ENCODE measurements around the gene VANGL2.
A peak's percentile ranks its signal among the peaks of the same experiment; 100 is the strongest.

VANGL2 gene

GRCh38 chr1:160427625-160428024, 27.3 kb downstream of the VANGL2 start:
- Mint-ChIP-seq H3K27ac (ENCODE audit: low read depth) (peak overlapping the region; percentile 82), H3K9me3 (no peaks in the 10 kb centered on the region), H3K4me3 (no peak overlapping the region), H3K27me3 (no peaks in the 10 kb centered on the region), H3K36me3 (ENCODE audit: insufficient read depth) (peaks cover 9% of the 10 kb centered on the region), H3K4me1 (peaks cover 48% of the 10 kb centered on the region)
- ATAC-seq (replicated peaks; ENCODE audit: extremely low read depth, poor library complexity, severe bottlenecking) (no peak), DNase-seq (ENCODE audit: low spot score in 2 of 2) (no peak)

- no peaks in the 10 kb centered on the region for H3K9me3 Mint-ChIP-seq
- H3K36me3 Mint-ChIP-seq (ENCODE audit: insufficient read depth) = peaks cover 9% of the 10 kb centered on the region
- ATAC-seq (replicated peaks; ENCODE audit: extremely low read depth, poor library complexity, severe bottlenecking) = no peak
- H3K27ac Mint-ChIP-seq (ENCODE audit: low read depth) = peak overlapping the region; percentile 82
- H3K4me1 Mint-ChIP-seq = peaks cover 52% of the 10 kb centered on the region
- H3K4me3 Mint-ChIP-seq = no peak overlapping the region
- H3K27me3 Mint-ChIP-seq = no peaks in the 10 kb centered on the region
- no peak for DNase-seq (ENCODE audit: low spot score in 2 of 2)
Observed at GRCh38 chr1:160428053-160428452, 27.7 kb downstream of the VANGL2 start.

GRCh38 chr1:160428655-160429054, 28.3 kb downstream of the VANGL2 start:
- H3K27me3 Mint-ChIP-seq = no peaks in the 10 kb centered on the region
- H3K27ac Mint-ChIP-seq (ENCODE audit: low read depth) = peak overlapping the region; percentile 82
- ATAC-seq (replicated peaks; ENCODE audit: extremely low read depth, poor library complexity, severe bottlenecking) = peak; percentile 46
- H3K4me1 Mint-ChIP-seq = peaks cover 58% of the 10 kb centered on the region
- no peak for DNase-seq (ENCODE audit: low spot score in 2 of 2)
- H3K36me3 Mint-ChIP-seq (ENCODE audit: insufficient read depth) = peaks cover 10% of the 10 kb centered on the region
- peak overlapping the region; percentile 54 for H3K4me3 Mint-ChIP-seq
- no peaks in the 10 kb centered on the region for H3K9me3 Mint-ChIP-seq

- ATAC-seq (replicated peaks; ENCODE audit: extremely low read depth, poor library complexity, severe bottlenecking) = peak; percentile 6
- Mint-ChIP-seq H3K36me3 (ENCODE audit: insufficient read depth) (peaks cover 10% of the 10 kb centered on the region), H3K4me3 (peak overlapping the region; percentile 54), H3K27me3 (no peaks in the 10 kb centered on the region), H3K9me3 (no peaks in the 10 kb centered on the region), H3K4me1 (peaks cover 63% of the 10 kb centered on the region), H3K27ac (ENCODE audit: low read depth) (peak overlapping the region; percentile 82)
- DNase-seq (ENCODE audit: low spot score in 2 of 2) = no peak
Observed at GRCh38 chr1:160429125-160429561, 28.8 kb downstream of the VANGL2 start.

- Mint-ChIP-seq H3K4me3 (peak overlapping the region; percentile 54), H3K4me1 (peaks cover 70% of the 10 kb centered on the region), H3K27me3 (no peaks in the 10 kb centered on the region), H3K27ac (ENCODE audit: low read depth) (peak overlapping the region; percentile 82), H3K36me3 (ENCODE audit: insufficient read depth) (peaks cover 10% of the 10 kb centered on the region), H3K9me3 (peaks cover 3% of the 10 kb centered on the region)
- ATAC-seq (replicated peaks; ENCODE audit: extremely low read depth, poor library complexity, severe bottlenecking) = peak; percentile 55
- no peak for DNase-seq (ENCODE audit: low spot score in 2 of 2)
Observed at GRCh38 chr1:160429702-160430535, 29.6 kb downstream of the VANGL2 start.

DNA sequence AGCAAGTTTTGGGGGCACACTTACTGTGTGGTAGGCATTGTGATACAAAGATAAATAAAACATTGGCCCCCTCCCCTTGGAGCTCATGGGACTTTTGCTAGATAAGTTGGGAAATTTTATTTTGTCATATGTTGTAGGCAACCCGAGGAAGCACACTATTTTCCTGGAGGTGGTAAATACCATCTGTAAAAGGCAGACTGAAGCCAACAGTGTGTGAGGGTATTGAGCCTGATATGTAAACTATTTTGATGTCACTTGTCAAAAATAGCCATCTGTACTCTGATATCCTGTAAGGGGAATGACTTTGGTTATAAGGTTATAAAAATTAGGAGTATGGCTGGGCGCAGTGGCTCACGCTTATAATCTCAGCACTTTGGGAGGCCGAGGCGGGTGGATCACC, 30.6 kb downstream of the VANGL2 start:
- peaks cover 73% of the 10 kb centered on the region for H3K4me1 Mint-ChIP-seq
- peaks cover 6% of the 10 kb centered on the region for H3K9me3 Mint-ChIP-seq
- H3K27me3 Mint-ChIP-seq = no peaks in the 10 kb centered on the region
- peak overlapping the region; percentile 54 for H3K4me3 Mint-ChIP-seq
- H3K27ac Mint-ChIP-seq (ENCODE audit: low read depth) = peak overlapping the region; percentile 82
- DNase-seq (ENCODE audit: low spot score in 2 of 2) (no peak), ATAC-seq (replicated peaks; ENCODE audit: extremely low read depth, poor library complexity, severe bottlenecking) (no peak)
- peaks cover 10% of the 10 kb centered on the region for H3K36me3 Mint-ChIP-seq (ENCODE audit: insufficient read depth)

- Mint-ChIP-seq H3K4me3 (peak overlapping the region; percentile 54), H3K36me3 (ENCODE audit: insufficient read depth) (peaks cover 10% of the 10 kb centered on the region), H3K4me1 (peaks cover 73% of the 10 kb centered on the region), H3K27ac (ENCODE audit: low read depth) (peak overlapping the region; percentile 82), H3K9me3 (peaks cover 6% of the 10 kb centered on the region), H3K27me3 (no peaks in the 10 kb centered on the region)
- ATAC-seq (replicated peaks; ENCODE audit: extremely low read depth, poor library complexity, severe bottlenecking) (no peak), DNase-seq (ENCODE audit: low spot score in 2 of 2) (no peak)
Observed at GRCh38 chr1:160431571-160431970, 31.2 kb downstream of the VANGL2 start.

GRCh38 chr1:160432371-160432786, 32.0 kb downstream of the VANGL2 start:
- peak in 1 of 2 donors; percentile 17 for DNase-seq (ENCODE audit: low spot score in 2 of 2)
- Mint-ChIP-seq H3K4me3 (peak overlapping the region; percentile 50), H3K9me3 (peaks cover 6% of the 10 kb centered on the region), H3K27ac (ENCODE audit: low read depth) (peak overlapping the region; percentile 82), H3K27me3 (no peaks in the 10 kb centered on the region), H3K4me1 (peaks cover 80% of the 10 kb centered on the region), H3K36me3 (ENCODE audit: insufficient read depth) (peaks cover 10% of the 10 kb centered on the region)
- peak; percentile 67 for ATAC-seq (replicated peaks; ENCODE audit: extremely low read depth, poor library complexity, severe bottlenecking)

GRCh38 chr1:160436966-160437365, 36.6 kb downstream of the VANGL2 start:
- H3K27me3 Mint-ChIP-seq = no peaks in the 10 kb centered on the region
- no peak for DNase-seq (ENCODE audit: low spot score in 2 of 2)
- H3K27ac Mint-ChIP-seq (ENCODE audit: low read depth) = peak overlapping the region; percentile 97
- H3K4me1 Mint-ChIP-seq = peaks cover 56% of the 10 kb centered on the region
- H3K9me3 Mint-ChIP-seq = peaks cover 6% of the 10 kb centered on the region
- H3K36me3 Mint-ChIP-seq (ENCODE audit: insufficient read depth) = peaks cover 6% of the 10 kb centered on the region
- peak overlapping the region; percentile 32 for H3K4me3 Mint-ChIP-seq
- no peak for ATAC-seq (replicated peaks; ENCODE audit: extremely low read depth, poor library complexity, severe bottlenecking)

- Mint-ChIP-seq H3K27ac (ENCODE audit: low read depth) (peak overlapping the region; percentile 97), H3K4me3 (peak overlapping the region; percentile 76), H3K4me1 (peaks cover 51% of the 10 kb centered on the region), H3K36me3 (ENCODE audit: insufficient read depth) (peaks cover 5% of the 10 kb centered on the region), H3K27me3 (no peaks in the 10 kb centered on the region), H3K9me3 (peaks cover 6% of the 10 kb centered on the region)
- peak in 1 of 2 donors; percentile 22 for DNase-seq (ENCODE audit: low spot score in 2 of 2)
- ATAC-seq (replicated peaks; ENCODE audit: extremely low read depth, poor library complexity, severe bottlenecking) = peak; percentile 92
Observed at GRCh38 chr1:160437432-160438316, 37.3 kb downstream of the VANGL2 start.

GRCh38 chr1:160438317-160438918, 38.1 kb downstream of the VANGL2 start:
- no peak for ATAC-seq (replicated peaks; ENCODE audit: extremely low read depth, poor library complexity, severe bottlenecking)
- peak overlapping the region; percentile 76 for H3K4me3 Mint-ChIP-seq
- peaks cover 43% of the 10 kb centered on the region for H3K4me1 Mint-ChIP-seq
- H3K27ac Mint-ChIP-seq (ENCODE audit: low read depth) = peak overlapping the region; percentile 97
- DNase-seq (ENCODE audit: low spot score in 2 of 2) = no peak
- H3K36me3 Mint-ChIP-seq (ENCODE audit: insufficient read depth) = peaks cover 3% of the 10 kb centered on the region
- peaks cover 6% of the 10 kb centered on the region for H3K9me3 Mint-ChIP-seq
- no peaks in the 10 kb centered on the region for H3K27me3 Mint-ChIP-seq

DNA sequence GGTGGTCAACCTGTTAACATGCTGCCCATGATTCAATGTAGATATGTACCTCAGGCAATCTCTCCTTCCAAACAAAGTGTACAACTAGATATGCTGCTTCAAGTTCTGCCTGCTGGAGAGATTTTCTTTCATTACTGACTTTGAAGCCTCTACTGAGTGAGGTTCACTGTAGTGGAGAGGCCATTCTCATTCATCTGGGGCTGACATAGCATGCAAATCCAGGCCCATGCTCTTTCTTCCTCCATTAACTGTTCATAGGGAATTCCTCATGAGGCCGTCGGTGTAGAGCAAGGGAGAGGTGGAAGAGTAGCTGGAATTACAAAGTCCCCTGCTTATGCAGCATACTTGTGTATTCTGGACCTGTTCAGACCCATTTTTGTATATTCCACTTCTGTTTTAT, 38.6 kb downstream of the VANGL2 start:
- Mint-ChIP-seq H3K27me3 (no peaks in the 10 kb centered on the region), H3K4me3 (peak overlapping the region; percentile 76), H3K4me1 (peaks cover 43% of the 10 kb centered on the region), H3K36me3 (ENCODE audit: insufficient read depth) (peaks cover 3% of the 10 kb centered on the region), H3K27ac (ENCODE audit: low read depth) (peak overlapping the region; percentile 97), H3K9me3 (peaks cover 6% of the 10 kb centered on the region)
- ATAC-seq (replicated peaks; ENCODE audit: extremely low read depth, poor library complexity, severe bottlenecking) = no peak
- no peak for DNase-seq (ENCODE audit: low spot score in 2 of 2)

Measured in central memory CD8-positive, alpha-beta T cell (primary cell).